ENCODE measurements around the gene TENM4. TPM values are rescaled to one million over a fixed set of nuclear protein-coding genes. Genes with fewer than 3 reads are reported as not detected.

Gene TENM4
- total RNA-seq, 4 donors from 2014 or later, result 1.1 to 2.7 (median 2.0) TPM

DNA sequence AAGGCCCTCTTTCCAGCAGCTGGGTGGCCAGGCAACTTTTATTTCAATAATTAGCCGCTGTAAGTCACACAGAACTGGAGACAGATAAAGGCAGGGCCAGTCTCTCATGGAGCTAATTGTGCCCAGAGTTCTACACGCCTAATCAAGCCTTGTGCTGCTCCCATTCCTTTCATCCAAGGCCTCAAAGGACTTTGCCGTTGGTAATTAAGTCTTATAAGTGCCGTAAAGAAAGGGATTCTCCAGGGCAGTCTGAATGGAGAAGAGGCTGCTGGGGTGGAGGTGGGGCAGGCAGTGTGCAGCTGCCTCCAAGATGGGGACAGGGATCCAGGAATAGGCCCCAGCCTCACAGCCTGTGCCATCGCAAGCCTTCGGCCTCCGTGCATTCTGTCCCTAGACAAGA is 357.9 kb downstream of the TENM4 start:
- Histone ChIP-seq H3K4me1 (peaks cover 0 to 5% (median 0%) of the 10 kb centered on the region in 4 donors), H3K9me3 (no peaks in the 10 kb centered on the region), H3K36me3 (no peaks in the 10 kb centered on the region), H3K27ac (no peak overlapping the region), H3K27me3 (no peaks in the 10 kb centered on the region), H3K4me3 (no peak overlapping the region)
- no peak for DNase-seq
- TF ChIP-seq POLR2A (IDR thresholded peaks at IDR 0.05), result no peak

DNA sequence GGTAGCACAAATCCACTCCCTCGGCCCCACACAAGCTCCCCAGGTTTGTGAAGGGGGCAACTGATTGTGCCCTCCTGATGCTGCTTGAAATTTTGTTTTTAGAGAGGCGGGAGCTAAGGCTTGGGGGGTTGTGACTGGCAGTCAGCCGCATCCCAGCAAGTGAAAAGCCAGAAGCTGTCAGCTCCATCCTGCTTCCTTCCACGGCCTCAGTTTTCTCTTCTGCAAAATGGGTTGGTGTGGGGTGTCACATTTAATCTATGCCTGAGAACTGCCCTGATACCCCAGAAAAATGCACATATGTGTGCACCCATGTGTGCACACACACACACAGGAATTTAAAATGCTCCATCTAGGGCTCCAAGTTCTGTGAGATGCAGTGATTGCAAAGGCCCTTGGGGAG is 358.6 kb downstream of the TENM4 start:
- Histone ChIP-seq H3K27ac (no peak overlapping the region), H3K9me3 (no peaks in the 10 kb centered on the region), H3K4me3 (no peak overlapping the region), H3K4me1 (peaks cover 0 to 5% (median 0%) of the 10 kb centered on the region in 4 donors), H3K27me3 (no peaks in the 10 kb centered on the region), H3K36me3 (no peaks in the 10 kb centered on the region)
- DNase-seq, result no peak
- no peak for TF ChIP-seq POLR2A (IDR thresholded peaks at IDR 0.05)
- TF ChIP-seq, protein P1, sequence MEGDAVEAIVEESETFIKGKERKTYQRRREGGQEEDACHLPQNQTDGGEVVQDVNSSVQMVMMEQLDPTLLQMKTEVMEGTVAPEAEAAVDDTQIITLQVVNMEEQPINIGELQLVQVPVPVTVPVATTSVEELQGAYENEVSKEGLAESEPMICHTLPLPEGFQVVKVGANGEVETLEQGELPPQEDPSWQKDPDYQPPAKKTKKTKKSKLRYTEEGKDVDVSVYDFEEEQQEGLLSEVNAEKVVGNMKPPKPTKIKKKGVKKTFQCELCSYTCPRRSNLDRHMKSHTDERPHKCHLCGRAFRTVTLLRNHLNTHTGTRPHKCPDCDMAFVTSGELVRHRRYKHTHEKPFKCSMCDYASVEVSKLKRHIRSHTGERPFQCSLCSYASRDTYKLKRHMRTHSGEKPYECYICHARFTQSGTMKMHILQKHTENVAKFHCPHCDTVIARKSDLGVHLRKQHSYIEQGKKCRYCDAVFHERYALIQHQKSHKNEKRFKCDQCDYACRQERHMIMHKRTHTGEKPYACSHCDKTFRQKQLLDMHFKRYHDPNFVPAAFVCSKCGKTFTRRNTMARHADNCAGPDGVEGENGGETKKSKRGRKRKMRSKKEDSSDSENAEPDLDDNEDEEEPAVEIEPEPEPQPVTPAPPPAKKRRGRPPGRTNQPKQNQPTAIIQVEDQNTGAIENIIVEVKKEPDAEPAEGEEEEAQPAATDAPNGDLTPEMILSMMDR (IDR thresholded peaks at IDR 0.05), result no peak

DNA sequence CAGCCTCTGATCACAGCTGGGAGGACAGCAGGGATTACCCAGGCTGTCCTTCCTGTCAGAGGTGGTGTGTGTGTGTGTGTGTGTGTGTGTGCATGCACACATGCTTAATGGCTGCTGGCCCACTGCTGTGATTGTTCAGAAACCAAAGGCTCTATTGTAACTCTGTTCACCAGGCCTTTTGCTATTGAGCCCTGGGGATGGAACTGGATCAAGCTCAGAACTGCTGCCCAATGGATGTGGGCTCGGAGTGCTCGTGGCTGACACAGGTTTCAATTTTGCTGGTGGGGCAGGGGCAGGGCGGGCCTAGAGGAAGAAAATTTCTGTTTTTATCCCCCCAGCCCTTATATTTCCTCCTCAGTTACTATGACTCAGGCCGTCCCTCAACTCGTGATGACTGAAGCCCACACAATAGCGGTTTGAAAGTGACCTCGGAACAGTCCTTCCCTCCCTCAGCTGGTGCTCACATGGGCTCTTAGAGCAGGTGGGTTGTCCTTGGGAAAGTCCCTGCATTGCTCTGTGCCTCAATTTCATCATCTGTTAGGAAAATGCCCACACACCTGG is 359.3 kb downstream of the TENM4 start:
- no peak overlapping the region for H3K27ac ChIP-seq
- no peaks in the 10 kb centered on the region for H3K27me3 ChIP-seq
- no peak overlapping the region for H3K4me3 ChIP-seq
- no peaks in the 10 kb centered on the region for H3K36me3 ChIP-seq
- no peak for DNase-seq
- H3K4me1 ChIP-seq, result no peaks in the 10 kb centered on the region
- TF ChIP-seq, protein P1 (IDR thresholded peaks at IDR 0.05), result no peak
- TF ChIP-seq POLR2A (IDR thresholded peaks at IDR 0.05), result no peak
- no peaks in the 10 kb centered on the region for H3K9me3 ChIP-seq

DNA sequence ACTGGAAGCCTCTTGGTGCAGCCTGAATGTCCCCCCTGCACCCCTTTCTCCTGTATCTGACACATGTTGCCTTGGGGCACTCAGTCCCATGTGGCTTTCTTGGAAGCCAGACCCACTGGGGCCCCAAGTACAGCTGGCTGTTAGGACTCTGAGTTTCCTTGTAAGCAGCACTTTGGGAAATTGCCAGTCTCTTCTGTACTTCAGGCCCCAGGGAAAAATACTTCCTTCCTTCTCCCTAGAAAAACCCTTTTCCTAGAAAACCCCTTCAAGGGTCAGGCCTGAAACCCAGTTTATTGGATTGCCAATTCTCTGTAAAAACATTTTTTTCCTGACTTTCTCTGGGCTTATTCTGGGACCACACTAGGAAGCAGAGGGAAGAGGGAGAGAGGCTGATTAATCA is 360.3 kb downstream of the TENM4 start:
- DNase-seq, result no peak
- Histone ChIP-seq H3K4me1 (no peaks in the 10 kb centered on the region), H3K27ac (no peak overlapping the region), H3K9me3 (no peaks in the 10 kb centered on the region), H3K4me3 (no peak overlapping the region), H3K27me3 (no peaks in the 10 kb centered on the region), H3K36me3 (no peaks in the 10 kb centered on the region)
- no peak for TF ChIP-seq POLR2A (IDR thresholded peaks at IDR 0.05)
- TF ChIP-seq, protein P1 (IDR thresholded peaks at IDR 0.05), result no peak

DNA sequence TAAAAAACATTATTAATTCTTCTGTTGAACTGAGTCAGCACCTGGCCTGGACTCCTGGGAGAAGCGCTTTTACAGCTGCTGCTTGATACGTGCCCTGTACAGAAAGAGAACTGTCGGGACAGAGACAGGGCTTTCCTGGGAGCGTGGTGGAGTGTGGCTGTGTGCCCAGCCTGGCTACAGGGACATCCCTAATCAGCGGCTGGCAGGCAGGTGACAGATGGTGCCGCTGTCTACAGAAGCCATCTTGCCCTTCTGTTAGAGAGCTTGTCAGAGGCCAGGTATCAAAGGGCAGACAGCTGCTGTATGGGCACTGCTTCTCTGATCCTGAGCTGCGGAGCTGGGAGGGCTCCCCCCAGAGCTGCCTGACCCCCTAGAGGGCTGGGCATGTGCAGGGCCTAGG is 361.8 kb downstream of the TENM4 start:
- H3K36me3 ChIP-seq, result no peaks in the 10 kb centered on the region
- no peak overlapping the region for H3K27ac ChIP-seq
- H3K27me3 ChIP-seq, result no peaks in the 10 kb centered on the region
- H3K9me3 ChIP-seq, result no peaks in the 10 kb centered on the region
- H3K4me3 ChIP-seq, result no peak overlapping the region
- no peaks in the 10 kb centered on the region for H3K4me1 ChIP-seq
- TF ChIP-seq POLR2A (IDR thresholded peaks at IDR 0.05), result no peak
- TF ChIP-seq, protein P1 (IDR thresholded peaks at IDR 0.05), result no peak
- DNase-seq, result peak in 1 of 3 donors; percentile 53

DNA sequence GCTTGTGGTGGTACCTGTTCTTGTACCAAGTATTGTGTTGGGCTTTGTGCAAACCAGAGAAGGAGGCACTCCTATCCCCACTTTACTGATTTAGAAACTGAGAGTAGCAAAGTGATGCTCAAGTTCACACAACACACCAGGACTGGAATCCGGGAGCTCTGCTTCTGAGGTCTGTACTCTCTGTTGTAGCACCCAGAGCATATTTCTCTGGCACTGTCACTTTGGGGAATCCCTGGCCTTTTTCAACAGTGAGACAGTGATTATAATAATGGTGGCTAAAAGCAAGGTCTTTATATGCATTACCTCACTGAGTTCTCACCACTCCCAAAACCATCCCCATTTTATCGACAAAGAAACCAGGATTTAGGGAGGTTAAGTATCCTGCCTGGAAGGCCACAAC is 362.4 kb downstream of the TENM4 start:
- TF ChIP-seq POLR2A (IDR thresholded peaks at IDR 0.05), result no peak
- TF ChIP-seq, protein P1 (IDR thresholded peaks at IDR 0.05), result no peak
- Histone ChIP-seq H3K9me3 (no peaks in the 10 kb centered on the region), H3K4me3 (no peak overlapping the region), H3K36me3 (no peaks in the 10 kb centered on the region), H3K27ac (no peak overlapping the region), H3K27me3 (no peaks in the 10 kb centered on the region), H3K4me1 (no peaks in the 10 kb centered on the region)
- DNase-seq, result no peak

Data from Peyer's patch (tissue), 4 donors.